Choroid plexus epithelial cell (primary cell): ENCODE data around the gene ALG14.

Source experiments
- DNase-seq: peaks from one replicate; pipeline ENCODE4 v3.0.0-alpha.2; 2010; ENCODE audit warnings: low read depth
- H3K4me3 ChIP-seq: 2 replicates; pipeline ENCODE4 v1.5.1; 2011; ENCODE audit warnings: low read depth, mild to moderate bottlenecking, control low read depth, low read length, moderate library complexity
- CTCF ChIP-seq: conservative IDR thresholded peaks from 2 replicates; pipeline ENCODE4 v1.5.1; 2011; ENCODE audit warnings: low read depth, mild to moderate bottlenecking, control low read depth, inconsistent platforms, low read length, moderate library complexity

Gene ALG14

GRCh38 chr1:94986783-94987182 lies 86.0 kb downstream of the ALG14 start:
- no peak for TF ChIP-seq CTCF
- H3K4me3 ChIP-seq, result no peak overlapping the region
- peak; percentile 53 for DNase-seq

- peak; percentile 83 for DNase-seq
Measured at GRCh38 chr1:94983171-94983739, 89.5 kb downstream of the ALG14 start.

GRCh38 chr1:94982398-94982797 lies 90.4 kb downstream of the ALG14 start:
- no peak for DNase-seq
- TF ChIP-seq CTCF, result no peak
- no peak overlapping the region for H3K4me3 ChIP-seq

More at GRCh38 chr1:94983171-94983739, 89.5 kb downstream of the ALG14 start:
- no peak for TF ChIP-seq CTCF
- no peak overlapping the region for H3K4me3 ChIP-seq

GRCh38 chr1:94981575-94981973 lies 91.2 kb downstream of the ALG14 start:
- no peak overlapping the region for H3K4me3 ChIP-seq
- no peak for DNase-seq
- no peak for TF ChIP-seq CTCF

- DNase-seq, result peak; percentile 73
- TF ChIP-seq CTCF, result no peak
- no peak overlapping the region for H3K4me3 ChIP-seq
Measured at GRCh38 chr1:94980582-94981574, 91.9 kb downstream of the ALG14 start.

- no peak for TF ChIP-seq CTCF
- no peak for DNase-seq
- no peak overlapping the region for H3K4me3 ChIP-seq
Measured at GRCh38 chr1:94979656-94980581, 92.8 kb downstream of the ALG14 start.
